T follicular helper cell (primary cell): Measurements from ENCODE around the gene SLC25A21.

ENCODE experiments used
- DNase-seq: peaks from one replicate; pipeline ENCODE4 v3.0.0-alpha.2; 2020; ENCODE audit warnings: low read depth

The SLC25A21 gene

GRCh38 chr14:37045340-37046061, 126.9 kb downstream of the SLC25A21 start:
- no peak for DNase-seq

DNA sequence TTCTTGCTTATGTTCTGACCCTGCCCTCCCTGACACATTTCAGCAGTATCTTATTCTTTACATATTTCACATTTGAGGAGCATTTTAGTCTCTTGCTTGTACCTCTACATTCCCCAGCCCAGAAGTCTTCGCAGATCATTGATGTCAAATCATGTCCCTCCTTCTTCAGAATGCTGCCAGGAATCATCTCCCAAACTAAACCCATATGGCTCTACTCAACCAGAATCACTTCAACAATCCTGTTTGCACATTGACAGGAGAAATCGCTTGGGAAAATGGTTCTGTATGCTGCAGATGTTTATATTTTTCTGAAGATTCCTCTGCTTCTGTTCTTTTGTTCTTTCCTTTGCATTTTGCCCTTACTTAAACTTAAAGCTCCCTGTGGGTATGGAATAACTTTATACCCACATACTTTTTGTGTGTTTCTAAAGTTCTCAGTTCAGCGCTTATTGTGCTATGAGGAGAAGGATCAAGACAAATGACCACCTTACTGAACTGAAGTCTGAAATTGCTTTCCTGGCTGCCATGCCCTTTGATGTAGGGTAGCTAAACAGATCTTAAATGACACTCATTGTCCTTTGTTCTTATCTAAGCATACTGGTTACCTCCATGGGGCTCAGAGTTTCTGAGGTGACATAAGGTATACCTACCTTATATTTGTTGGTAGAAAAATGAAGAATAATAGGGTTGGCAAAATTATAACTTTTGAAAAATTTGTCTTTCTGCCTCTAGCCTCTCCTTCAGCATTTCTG, 134.6 kb downstream of the SLC25A21 start:
- no peak for DNase-seq

DNA sequence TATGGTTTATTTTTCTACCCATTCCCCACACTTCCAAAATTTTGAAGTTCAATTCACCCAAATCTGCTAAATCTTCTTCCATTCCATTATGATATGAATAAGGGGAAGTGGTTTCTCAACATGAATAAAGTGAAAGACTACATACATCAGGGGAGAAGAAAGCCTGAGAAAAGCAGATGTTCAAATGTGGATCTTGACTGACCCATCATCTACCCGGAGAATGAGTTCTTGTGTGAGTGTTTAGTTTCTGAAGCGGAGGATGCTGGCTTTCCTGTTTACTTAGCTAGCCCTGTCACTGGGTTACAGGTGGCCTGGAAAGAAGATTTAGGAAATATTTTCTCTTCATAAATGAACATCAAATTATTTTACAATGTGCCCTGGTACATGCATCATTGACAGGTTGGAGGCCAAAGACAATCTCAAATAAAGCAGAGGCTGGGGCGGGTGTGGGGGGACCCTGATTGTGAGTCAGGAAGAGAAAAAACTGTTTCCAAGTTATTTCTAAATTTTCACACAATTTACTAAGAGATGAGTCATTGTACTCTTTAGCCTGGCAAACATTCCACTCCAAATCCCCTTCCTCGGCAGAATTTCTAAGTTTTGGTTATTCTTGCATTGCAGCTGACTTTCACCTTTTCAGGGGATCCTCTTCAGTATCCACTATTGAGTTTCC, 135.6 kb downstream of the SLC25A21 start:
- no peak for DNase-seq

- DNase-seq, result no peak
Measured at GRCh38 chr14:37035401-37035800, 137.0 kb downstream of the SLC25A21 start.

DNA sequence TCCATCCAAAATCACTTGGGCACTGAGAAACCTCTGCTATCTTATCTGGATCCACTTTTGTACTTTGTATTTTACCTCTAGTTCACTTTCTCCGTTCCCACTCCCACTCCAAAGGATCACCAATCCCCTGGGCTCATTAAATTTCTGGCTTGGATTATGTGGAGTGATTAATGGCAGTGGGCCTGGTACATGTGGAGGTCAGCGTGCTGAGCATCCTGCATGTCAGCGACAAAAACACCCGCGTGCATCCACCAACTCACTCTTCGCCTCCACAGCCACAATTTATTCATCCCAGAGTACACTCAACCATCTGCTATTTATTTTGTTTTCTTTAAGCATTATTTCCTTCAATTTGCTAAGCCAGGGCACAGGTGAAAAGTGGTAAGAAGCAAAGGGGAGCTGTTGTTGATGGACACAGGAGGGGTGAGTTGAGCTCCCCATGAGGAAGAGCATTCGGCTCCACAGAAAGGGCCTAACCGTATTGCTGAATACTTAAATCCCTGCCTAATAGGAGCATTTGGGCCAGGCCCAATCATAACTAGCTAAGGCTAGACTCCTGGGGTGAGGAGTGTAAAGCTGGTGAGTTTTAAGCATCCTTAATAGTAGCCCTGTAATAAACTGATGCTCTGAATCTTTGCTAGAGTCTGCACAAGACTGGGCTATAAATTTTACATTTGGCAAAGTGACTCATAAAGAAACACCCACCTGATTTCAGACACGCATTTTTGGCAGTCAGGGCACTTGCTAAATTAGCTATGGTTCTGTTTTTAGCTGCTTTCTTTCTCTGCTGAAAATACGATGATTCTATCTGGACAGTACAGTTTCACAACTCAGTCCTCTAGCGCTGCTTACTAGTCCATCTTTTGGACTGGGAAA, 137.8 kb downstream of the SLC25A21 start:
- DNase-seq, result no peak

- no peak for DNase-seq
Measured at GRCh38 chr14:37032863-37033262, 139.5 kb downstream of the SLC25A21 start.

DNA sequence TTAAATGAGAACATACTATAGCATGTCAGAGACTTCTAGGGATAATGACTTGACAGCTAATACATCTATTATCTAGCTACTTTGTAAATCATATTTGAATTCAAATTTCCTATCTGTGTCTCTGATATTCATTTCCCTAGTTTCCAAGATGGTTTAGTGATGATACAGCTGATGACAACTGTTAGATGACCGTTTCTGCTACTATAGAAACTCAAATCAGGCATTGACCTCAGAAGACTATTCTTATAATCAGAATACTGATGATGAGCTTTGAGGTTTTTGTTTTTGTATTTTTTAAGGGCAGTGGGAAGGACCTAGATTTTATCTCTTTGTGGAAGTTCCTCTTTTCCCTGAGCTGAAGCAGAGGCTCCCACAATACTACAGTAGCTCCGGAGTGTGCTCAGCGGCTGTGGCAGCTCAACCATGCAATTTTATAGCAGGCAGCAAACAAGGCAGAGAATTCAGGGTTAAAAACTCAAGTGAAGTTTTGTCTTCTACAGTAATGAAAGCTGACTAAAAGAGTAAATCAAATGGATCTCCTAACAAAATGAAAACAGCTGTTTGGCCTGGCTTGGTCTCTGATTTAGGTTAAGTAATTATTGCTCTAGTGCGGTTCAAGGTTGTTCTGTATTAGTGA, 145.1 kb downstream of the SLC25A21 start:
- no peak for DNase-seq

GRCh38 chr14:37023875-37024565, 148.4 kb downstream of the SLC25A21 start:
- DNase-seq, result no peak

DNA sequence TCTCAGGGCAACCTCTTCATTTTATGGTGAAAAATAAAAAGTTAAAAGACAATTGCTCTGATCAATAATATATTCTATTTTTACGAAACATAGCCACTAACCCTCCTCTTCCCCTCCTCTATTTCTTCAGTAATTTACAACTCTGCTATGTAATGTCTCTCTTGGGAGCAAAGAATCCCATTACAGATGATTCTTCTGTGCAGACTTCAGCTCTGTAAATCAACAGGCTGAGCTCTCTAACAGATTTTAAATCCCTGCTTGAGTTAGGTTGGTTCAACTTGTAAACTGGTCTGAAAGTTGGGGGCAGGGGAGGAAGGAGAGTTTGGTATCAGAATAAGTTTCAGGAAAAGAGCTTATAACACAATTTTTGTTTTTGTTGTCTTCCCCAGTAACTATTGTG, 151.0 kb downstream of the SLC25A21 start:
- DNase-seq, result no peak

GRCh38 chr14:37019488-37019887, 152.9 kb downstream of the SLC25A21 start:
- DNase-seq, result no peak

- no peak for DNase-seq
Measured at GRCh38 chr14:37018571-37019240, 153.7 kb downstream of the SLC25A21 start.

DNA sequence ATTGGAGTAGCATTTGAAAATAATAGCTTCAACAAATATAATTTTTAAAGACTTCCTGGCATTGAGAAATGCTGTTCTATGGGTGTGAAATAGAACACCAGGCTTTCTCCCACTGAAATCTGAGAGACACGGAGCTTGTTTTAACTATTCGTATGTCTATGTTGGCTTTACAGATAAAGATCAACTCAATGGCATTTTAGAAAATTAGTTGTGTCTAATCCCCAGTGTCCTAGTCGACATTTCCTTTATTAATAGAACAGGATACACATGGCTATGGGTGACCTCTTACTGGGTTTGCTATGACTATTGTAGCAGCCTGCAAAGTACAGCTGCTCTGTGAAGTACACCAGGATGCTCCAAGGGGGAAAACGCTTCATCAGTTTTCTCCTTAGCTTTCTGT, 159.3 kb downstream of the SLC25A21 start:
- DNase-seq, result no peak

DNA sequence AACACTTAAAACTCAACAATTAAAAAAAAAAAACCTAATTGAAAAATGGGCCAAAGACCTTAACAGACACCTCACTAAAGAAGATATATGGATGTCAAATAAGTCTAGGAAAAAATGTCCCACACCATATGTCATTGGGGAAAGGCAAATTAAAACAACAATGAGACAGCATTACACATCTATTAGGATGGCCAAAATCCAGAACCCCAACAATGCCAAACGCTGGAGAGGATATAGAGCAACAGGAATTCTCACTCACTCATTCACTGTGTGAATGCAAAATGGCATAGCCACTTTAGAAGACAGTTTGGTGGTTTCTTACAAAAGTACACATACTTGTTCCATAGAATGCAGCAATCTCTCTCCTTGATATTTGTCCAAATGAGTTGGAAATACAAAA, 173.7 kb downstream of the SLC25A21 start:
- DNase-seq, result no peak

DNA sequence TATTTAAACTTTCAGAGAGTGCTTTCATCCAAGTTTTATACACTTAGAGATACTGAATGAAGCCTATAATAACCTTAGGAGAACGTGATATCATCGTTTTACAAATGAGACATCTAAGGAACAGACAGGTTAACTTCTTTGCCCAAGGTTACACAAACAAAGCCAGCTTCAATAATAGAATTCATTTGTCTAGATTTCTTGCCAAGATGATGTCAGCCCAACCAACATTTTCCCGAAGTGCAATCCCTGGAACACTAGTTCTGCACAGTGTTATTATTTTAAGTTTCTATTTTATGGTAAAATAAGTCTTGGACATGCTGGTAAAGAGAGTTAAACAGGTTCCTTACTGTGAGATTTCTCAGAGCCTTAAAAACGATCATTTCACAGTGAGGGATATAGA, 174.6 kb downstream of the SLC25A21 start:
- no peak for DNase-seq

DNA sequence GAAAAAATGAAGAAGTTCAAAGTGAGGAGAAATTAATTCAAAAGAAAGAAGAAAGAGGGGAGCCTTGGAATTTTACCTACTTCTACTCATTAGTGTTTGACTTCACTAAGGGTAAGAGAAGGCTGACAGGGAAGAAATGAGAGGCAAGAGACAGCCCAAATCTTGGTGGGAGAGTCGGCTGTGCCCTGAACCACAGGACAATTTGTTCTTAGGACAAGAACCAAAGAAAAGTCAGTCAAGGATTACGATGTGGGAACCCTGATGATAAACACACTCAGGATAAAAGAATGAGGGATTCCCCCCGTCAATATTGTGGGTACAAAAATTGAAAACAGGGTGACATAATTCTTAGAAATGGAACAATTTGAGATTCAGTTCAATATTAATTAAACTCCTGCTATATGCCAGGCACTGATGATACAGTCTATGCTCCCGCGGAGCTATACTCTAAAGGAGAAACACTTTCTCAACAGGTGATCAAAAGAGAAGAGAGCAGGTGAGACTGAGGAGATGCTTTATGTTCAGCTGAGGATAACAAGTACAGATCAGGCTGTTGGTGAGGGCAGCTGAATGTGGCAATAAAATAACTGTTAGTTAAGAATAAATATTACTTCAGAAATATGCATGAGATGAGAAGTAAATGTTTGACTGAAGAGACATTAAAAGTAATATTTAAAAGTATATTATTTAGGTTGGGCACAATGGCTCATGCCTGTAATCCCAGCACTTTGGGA, 175.4 kb downstream of the SLC25A21 start:
- no peak for DNase-seq

- DNase-seq, result no peak
Measured at GRCh38 chr14:36996133-36996856, 176.1 kb downstream of the SLC25A21 start.

GRCh38 chr14:36989806-36990205, 182.6 kb downstream of the SLC25A21 start:
- DNase-seq, result no peak

DNA sequence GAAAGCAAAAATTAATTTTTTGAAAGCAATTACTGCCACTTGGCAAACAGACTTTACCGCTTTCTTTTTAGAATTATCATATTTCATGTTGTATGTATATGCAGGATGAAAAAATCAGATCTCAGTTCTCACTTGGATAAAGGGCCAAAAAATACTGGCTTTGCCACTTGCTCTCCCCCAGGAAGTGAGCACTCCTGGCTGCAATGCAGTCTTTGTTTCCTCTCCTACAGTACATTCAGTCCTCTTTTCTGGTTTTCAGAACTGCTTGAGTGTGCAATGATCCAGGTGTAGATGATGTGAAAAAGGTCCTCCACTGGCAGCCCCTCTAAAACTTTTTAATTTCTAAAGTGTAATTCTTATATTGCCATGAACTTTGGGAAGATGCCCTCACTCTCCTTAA, 183.4 kb downstream of the SLC25A21 start:
- DNase-seq, result no peak

GRCh38 chr14:36988568-36988967, 183.8 kb downstream of the SLC25A21 start:
- DNase-seq, result no peak
